GM21619 (cell line): Measurements from ENCODE around the gene STK40.
A peak's percentile ranks its signal among the peaks of the same experiment; 100 is the strongest.

Source experiments
- ATAC-seq: cut with Tn5 transposase; IDR thresholded peaks from one replicate; pipeline ENCODE4 v1.9.1; 2021; ENCODE audit not compliant: unreplicated experiment

Gene STK40

GRCh38 chr1:36385410-36386264 is at the start of gene STK40:
STK40 (minus strand) TSS chr1:36385924; CDS start chr1:36361332, 24,592 bp downstream.
- peak; percentile 82 for ATAC-seq

GRCh38 chr1:36433102-36433501 is 47.4 kb upstream of the STK40 start:
- ATAC-seq, result no peak

GRCh38 chr1:36432616-36433015 is 46.9 kb upstream of the STK40 start:
- no peak for ATAC-seq

- ATAC-seq, result no peak
Measured at GRCh38 chr1:36425791-36426190, 40.1 kb upstream of the STK40 start.

GRCh38 chr1:36421649-36422048 is 35.9 kb upstream of the STK40 start:
- no peak for ATAC-seq

- no peak for ATAC-seq
Measured at GRCh38 chr1:36420836-36421317, 35.2 kb upstream of the STK40 start.

GRCh38 chr1:36420409-36420808 is 34.7 kb upstream of the STK40 start:
- ATAC-seq, result no peak

GRCh38 chr1:36419569-36419968 is 33.8 kb upstream of the STK40 start:
- no peak for ATAC-seq

- ATAC-seq, result no peak
Measured at GRCh38 chr1:36419140-36419539, 33.4 kb upstream of the STK40 start.

GRCh38 chr1:36417931-36418330 is 32.2 kb upstream of the STK40 start:
- no peak for ATAC-seq

GRCh38 chr1:36415661-36416326 is 30.1 kb upstream of the STK40 start:
- no peak for ATAC-seq

- no peak for ATAC-seq
Measured at GRCh38 chr1:36414384-36414783, 28.7 kb upstream of the STK40 start.

- no peak for ATAC-seq
Measured at GRCh38 chr1:36411674-36412648, 26.2 kb upstream of the STK40 start.

- no peak for ATAC-seq
Measured at GRCh38 chr1:36408479-36408878, 22.8 kb upstream of the STK40 start.

- no peak for ATAC-seq
Measured at GRCh38 chr1:36406440-36406839, 20.7 kb upstream of the STK40 start.

GRCh38 chr1:36402504-36402890 is 16.8 kb upstream of the STK40 start:
- no peak for ATAC-seq

- no peak for ATAC-seq
Measured at GRCh38 chr1:36401602-36402503, 16.1 kb upstream of the STK40 start.

- ATAC-seq, result peak; percentile 38
Measured at GRCh38 chr1:36400825-36401601, 15.3 kb upstream of the STK40 start.

GRCh38 chr1:36400514-36400824 is 14.7 kb upstream of the STK40 start:
- no peak for ATAC-seq
